ENCODE data around the gene FAXC. TPM values are rescaled to one million over a fixed set of nuclear protein-coding genes. Genes with fewer than 3 reads are reported as not detected.

The FAXC gene
- total RNA-seq: not detected
- long read RNA-seq, full-length matches to known transcripts: 1 of 1 reads
- long read RNA-seq, partial matches to known transcripts: 0 of 1 reads
- long read RNA-seq, other reads (novel, unspliced or antisense): 0 of 1 reads

DNA sequence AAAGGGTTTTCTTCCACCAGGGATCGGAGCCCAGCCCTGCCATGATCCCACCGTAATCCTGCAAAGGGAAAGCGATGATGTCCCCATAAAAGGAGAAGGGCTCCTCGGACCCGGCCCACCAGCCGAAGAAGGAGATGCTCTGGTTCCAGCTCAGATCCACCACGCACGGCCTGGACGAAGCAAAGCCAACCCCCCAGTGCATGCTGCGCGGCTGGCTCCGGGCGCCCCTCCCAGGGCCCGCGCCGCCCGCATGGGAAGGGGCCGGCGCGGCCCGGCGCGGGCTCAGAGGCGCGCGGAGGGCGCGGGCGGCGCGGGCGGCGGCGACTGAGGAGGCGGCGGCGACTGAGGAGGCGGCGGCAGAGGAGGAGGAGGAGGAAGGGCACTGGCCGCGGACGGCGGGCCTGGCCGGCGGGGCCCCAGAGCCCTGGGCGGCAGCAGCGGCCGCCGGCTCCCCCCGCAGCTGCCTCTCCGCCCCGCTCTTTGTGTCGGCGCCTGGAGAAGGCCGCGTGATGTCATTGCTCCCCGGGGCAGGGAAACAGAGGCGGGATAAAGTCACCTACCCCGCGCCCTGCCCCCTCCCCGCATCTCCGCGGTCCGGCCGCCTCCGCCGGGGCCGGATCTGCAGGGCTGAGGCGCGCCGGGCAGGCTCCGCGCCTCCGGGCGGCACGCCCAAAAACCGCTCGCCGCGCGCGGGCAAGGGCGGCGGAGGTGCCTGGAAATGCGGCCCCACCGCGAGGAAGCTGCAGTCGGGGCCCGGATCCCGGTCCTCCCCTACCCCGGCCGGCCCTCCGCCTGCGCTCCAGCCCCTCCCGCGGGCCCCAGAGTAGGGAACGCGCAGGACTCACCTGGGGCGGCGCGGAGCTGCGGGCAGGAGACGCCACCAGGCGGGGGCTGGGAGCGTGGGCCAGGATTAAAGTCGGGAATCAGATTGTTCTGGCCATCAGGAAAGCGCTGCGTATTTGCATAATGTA is at the start of gene FAXC:
Gene FAXC, minus strand, starts transcription at position 504 of the 971 bp plus-strand sequence. Its CDS starts 302 bp downstream, at position 202.
- DNase-seq (ENCODE audit: low spot score): no peak

- DNase-seq (ENCODE audit: low spot score): no peak
Observed at GRCh38 chr6:99397287-99397686, 47.8 kb upstream of the FAXC start.

DNA sequence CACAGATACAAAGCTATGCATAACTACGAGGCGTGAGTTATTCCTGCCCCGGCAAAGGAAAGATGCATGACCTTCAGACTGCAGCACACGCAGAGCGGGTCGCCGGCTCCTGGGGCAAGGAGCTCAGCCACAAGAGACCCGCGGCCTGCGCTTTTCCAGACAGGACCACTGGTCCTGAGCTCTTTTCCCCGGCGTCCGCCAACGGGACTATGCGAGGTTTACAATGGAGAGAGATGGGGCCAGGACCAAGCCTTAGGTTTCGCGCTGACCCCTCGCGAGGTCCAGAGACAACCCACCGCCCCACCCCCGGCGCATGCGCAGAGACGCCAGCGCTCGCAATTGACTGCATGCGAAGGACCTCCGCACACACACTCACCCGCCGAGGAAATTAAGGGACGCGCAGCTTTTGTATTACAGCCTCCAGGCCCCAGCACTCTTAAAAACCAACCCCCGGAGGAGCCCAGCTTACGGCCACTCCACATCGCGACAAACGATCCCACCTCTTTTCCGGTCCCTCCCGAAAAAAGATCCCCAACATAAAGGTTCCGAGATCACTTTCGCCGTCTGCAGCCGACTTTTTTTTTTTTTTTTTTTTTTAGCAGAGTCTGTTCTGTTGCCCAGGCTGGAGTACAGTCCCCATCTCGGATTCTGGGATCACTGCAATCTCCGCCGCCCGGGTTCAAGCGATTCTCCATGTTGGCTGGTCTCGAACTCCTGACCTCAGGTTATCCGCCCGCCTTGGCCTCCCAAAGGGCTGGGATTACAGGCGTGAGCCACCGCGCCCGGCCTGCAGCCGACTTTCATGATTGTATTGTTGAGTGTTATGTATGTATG is 44.4 kb upstream of the FAXC start, which contains the start of gene COQ3:
Gene COQ3, minus strand, starts transcription at position 498 of the 834 bp plus-strand sequence. Its CDS starts 16 bp downstream, at position 482.
- DNase-seq (ENCODE audit: low spot score): peak; percentile 91

DNA sequence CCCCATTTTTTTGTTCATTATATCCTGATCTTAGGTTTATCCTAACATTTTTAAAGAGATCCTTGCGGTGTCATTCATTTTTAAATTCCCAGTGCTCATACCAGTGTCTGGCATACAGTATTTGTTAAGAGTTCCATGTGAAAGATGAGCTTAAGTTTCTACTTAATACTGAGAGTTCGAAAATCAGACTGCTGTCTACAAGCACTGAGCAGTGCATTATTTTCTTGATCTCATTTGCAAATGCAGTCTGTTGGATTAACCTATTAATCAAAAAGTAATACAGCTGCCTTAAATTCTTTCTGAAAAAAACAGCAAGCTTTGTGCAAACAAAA is 43.9 kb upstream of the FAXC start:
- DNase-seq (ENCODE audit: low spot score): no peak

GRCh38 chr6:99390896-99391295 is 41.4 kb upstream of the FAXC start:
- DNase-seq (ENCODE audit: low spot score): no peak

GRCh38 chr6:99384507-99384906 is 35.0 kb upstream of the FAXC start:
- DNase-seq (ENCODE audit: low spot score): no peak

DNA sequence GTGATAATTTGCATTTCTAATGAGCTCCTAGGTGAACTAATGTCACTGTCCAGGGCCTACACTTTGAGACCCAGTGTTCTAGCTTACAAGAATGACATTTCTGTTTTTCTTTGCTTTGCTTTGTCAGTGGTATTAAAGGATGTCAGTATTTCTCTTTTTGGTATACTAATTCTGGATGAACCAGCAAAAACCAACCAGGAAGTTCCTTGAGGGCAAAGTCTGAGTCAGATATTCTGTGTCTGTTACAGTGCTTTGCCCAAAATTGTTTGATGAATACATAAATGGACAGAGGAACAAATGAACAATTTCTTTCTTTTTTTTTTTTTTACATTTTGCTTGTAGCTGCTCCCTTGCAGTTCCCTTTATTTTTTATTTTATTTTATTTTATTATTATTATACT is 29.2 kb upstream of the FAXC start:
- no peak for DNase-seq (ENCODE audit: low spot score)

- no peak for DNase-seq (ENCODE audit: low spot score)
Observed at GRCh38 chr6:99369533-99369932, 20.1 kb upstream of the FAXC start.

DNA sequence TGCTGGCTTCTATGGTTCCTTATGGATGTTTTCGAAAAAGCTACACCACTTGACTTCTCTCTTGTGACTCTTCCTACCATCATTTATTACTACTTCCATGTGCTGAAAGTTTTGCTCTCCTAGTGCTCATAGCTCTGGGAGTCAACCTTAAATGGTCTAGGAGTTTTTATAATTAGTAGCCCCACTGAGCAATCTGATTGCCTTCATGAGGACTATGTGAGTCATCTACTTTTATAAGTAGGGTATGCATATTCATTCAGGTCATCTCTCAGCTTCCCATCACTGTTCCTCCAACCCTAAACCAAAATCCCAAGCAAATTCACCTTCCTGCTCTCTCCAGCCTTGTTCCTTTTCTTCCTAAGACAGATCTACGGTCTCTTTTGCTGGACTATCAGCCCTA is 17.4 kb upstream of the FAXC start:
- DNase-seq (ENCODE audit: low spot score): no peak

DNA sequence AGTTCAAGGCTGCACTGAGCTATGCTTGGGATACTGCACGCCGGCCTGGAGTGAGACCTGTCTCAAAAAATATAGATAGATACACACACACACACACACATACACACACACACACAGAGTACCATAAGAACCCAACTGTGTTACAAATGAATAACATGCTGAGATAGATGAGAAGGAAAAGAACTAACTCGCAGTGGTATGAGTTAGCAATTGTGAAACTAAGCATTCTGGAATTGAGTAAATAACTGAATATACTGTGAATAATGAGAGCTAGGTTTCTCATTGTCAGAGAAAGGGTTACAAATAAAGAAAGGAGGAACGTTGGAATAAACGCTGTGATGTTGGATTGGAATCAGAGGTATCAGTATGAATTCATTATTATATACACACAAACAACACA is 14.6 kb upstream of the FAXC start:
- DNase-seq (ENCODE audit: low spot score): no peak

DNA sequence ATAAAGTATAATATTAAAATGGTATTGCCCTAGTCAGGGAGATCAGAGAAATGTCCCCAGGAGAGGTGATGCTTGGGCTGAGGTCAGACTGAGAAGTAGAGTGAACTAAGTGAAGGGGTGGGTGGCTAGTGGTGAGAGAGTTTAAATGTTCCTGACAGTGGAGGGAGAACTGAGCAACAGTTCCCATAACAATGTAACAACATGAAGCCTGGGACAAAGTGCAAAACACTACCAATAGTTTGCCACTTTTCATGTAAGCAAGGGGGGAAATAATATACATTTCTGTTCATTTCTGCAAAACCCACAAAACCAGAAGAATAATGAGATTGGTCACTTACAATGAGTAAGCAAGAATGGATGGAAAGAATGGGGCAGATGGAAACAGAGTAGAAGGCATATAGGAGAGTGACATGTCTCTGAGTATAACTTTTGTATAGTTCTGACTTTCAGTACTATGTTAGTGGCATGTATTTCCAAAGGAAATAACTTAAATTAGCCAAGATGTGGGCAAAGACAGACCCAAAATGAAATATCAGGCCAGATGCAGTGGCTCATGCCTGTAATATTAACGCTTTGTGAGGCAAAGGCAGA is 13.3 kb upstream of the FAXC start:
- DNase-seq (ENCODE audit: low spot score): no peak

- no peak for DNase-seq (ENCODE audit: low spot score)
Observed at GRCh38 chr6:99359800-99360199, 10.3 kb upstream of the FAXC start.

DNA sequence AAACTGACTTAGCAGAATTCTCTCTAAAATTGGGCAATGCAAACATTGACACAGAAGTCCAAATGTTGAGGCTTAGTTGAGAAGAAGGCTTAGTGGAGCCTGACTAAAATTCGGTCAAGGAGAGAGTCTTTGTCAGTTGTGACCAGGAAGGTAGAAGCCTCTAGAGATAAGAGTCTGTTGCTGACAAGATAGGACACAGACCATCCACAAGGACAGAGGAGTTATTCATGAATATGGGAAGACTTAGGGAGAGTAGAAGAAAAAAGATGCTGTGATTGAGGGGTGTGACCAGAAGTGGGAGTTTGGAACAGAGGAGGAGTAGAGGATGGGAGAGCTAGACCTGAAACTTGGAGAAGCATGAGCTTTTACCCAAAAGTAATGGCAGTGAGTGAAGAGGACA is 7.2 kb upstream of the FAXC start:
- no peak for DNase-seq (ENCODE audit: low spot score)

DNA sequence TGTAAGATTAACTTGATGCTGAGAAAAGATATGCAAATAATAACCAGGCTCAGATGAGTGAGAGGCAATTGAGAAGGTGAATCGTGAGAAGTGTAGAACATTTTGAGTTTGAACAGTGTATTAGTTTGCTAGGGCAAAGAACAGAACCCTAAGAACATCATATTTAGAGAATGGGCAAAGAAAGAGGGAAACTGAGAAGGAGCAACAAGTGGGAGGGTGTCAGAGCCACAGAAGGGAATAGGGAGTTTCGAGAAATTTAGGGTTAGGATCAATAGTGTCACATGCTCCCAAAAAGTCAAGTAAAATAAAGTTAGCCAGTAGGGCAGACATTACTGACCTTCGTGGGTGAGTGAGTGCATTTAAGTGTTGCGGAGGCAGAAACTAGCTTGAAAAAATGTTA is 5.5 kb upstream of the FAXC start:
- DNase-seq (ENCODE audit: low spot score): no peak

- no peak for DNase-seq (ENCODE audit: low spot score)
Observed at GRCh38 chr6:99353126-99353525, 3.7 kb upstream of the FAXC start.

- DNase-seq (ENCODE audit: low spot score): no peak
Observed at GRCh38 chr6:99350573-99350972, 1.1 kb upstream of the FAXC start.

- DNase-seq (ENCODE audit: low spot score): no peak
Observed at GRCh38 chr6:99348288-99349170, 945 bp downstream of the FAXC start.

DNA sequence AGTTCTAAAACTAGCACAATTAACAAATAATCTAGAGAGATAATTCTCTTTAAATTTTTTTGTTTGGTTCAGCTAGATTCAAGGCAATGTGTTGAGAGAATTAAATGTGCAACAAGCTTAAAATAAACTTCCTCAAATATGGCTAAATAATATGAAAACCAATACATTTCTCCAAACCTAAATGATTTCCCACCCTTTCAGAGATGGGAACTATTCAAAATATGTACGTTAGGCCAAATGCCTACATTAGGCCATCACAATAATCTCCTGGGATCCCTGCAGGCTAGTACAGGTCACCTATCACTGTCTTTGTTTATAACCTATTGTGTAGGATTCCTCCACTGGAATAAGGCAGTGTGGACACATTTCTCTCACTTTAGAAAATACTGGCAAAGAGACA is 1.7 kb downstream of the FAXC start:
- no peak for DNase-seq (ENCODE audit: low spot score)

- no peak for DNase-seq (ENCODE audit: low spot score)
Observed at GRCh38 chr6:99346595-99346994, 2.9 kb downstream of the FAXC start.

DNA sequence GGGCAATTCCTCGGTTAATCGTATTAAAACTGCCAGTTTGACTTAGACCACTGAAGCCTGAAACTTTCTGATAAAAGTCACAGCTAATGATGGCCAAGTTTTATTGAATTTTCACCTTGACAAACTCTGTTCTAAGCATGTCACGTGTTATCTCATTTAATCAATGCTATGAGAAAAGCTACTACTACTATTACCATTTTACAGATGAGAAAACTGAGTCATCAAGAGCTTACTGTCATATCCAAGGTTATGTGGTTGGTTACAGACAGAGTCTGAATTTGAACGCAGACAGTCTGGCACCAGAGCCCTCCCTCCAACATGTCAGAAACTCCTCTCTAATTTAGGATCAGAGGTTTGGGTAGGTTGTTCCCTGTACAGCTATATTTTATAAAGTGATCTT is 4.3 kb downstream of the FAXC start:
- DNase-seq (ENCODE audit: low spot score): no peak

DNA sequence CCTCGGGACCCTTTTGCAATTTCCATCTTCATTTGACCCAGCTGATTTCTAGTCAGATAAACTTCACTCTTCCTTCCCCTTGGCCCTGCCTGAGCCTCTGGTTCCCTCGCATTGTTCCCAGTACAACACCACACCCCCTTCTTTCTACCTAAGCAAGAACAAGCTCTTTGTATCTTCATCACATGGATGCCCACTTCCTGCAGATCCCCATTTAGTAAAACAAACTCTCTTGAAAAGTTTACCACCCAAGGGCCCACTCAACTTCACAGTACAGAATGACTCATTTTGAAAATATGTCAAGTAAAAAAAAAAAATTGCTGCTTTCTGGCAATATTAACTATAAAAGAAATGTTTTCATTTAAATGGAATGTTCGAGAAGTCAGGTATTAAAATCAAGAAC is 5.2 kb downstream of the FAXC start:
- no peak for DNase-seq (ENCODE audit: low spot score)

Data from mesenteric fat pad (tissue), 1 donor.